Measurements from ENCODE around the gene OR2W3.

Gene OR2W3

GRCh38 chr1:247919952-247920351 lies 24.6 kb downstream of the OR2W3 start, which contains the start of gene OR2T8:
TSS of gene OR2T8 (plus strand) at chr1:247920252. CDS start at chr1:247921018, 766 bp downstream.
- DNase-seq (ENCODE audit: low read depth in 2 of 2) = no peak

GRCh38 chr1:247923941-247924340 lies 28.6 kb downstream of the OR2W3 start:
- DNase-seq (ENCODE audit: low read depth in 2 of 2) = no peak

- no peak for DNase-seq (ENCODE audit: low read depth in 2 of 2)
These were observed 29.5 kb downstream of the OR2W3 start, which contains the start of gene OR2AJ1 for GRCh38 chr1:247924868-247925267. TSS of gene OR2AJ1 (plus strand) at chr1:247924889. CDS start at chr1:247933769, 8,880 bp downstream.

- DNase-seq (ENCODE audit: low read depth in 2 of 2) = no peak
These were observed 38.6 kb downstream of the OR2W3 start for GRCh38 chr1:247933989-247934388.

GRCh38 chr1:247935781-247936180 lies 40.4 kb downstream of the OR2W3 start:
- no peak for DNase-seq (ENCODE audit: low read depth in 2 of 2)

GRCh38 chr1:247936415-247936814 lies 41.0 kb downstream of the OR2W3 start:
- DNase-seq (ENCODE audit: low read depth in 2 of 2) = no peak

- peak; percentile 64 to 67 for DNase-seq (ENCODE audit: low read depth in 2 of 2)
These were observed 41.8 kb downstream of the OR2W3 start for GRCh38 chr1:247936965-247937734.

GRCh38 chr1:247942624-247943023 lies 47.2 kb downstream of the OR2W3 start:
- no peak for DNase-seq (ENCODE audit: low read depth in 2 of 2)

Data from stimulated activated CD8-positive, alpha-beta memory T cell treated with anti-CD3 and anti-CD28 coated beads, Interleukin-15, amount 100 ng/mL, for 4 hours (primary cell).